ENCODE data around the gene SMIM41.
A peak's percentile ranks its signal among the peaks of the same experiment; 100 is the strongest.

The SMIM41 gene

DNA sequence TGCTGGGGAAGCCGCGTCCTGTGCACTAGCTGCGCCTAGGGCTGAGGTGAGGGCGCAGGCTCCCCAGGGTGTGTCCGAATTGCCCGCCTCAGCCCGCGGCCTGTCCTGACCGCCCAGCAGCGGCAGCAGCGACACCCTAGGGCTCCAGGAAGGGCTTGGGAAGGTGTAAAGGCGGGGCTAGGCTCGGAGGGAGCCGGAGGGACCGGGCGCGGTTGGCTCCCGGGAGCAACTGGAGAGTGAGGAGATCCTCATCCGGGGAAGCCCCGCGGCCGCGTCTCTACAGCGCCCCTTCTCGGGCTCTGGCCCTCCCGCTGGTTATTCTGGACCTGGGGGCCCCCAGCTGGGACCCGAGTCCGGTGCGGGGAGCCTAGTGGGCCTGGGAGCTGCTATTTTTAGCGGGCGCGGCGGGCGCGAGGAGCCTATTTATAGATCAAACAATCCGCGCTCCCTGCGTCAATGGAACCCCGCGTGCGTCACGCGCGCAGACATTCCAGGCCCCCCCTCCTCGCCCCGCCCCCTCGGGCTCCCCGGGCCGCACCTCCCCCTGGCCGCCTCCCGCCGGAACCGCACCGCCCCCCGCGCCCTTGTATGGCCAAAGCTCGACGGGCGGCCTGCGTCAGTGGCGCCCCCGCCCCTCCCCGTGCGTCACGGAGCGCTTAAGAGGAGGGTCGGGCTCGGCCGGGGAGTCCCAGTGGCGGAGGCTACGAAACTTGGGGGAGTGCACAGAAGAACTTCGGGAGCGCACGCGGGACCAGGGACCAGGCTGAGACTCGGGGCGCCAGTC lies 28.6 kb upstream of the SMIM41 start, which contains the start of gene NR4A1:
Gene NR4A1 (plus strand): TSS at position 685 of the 784 bp plus-strand sequence. CDS start 2,887 bp downstream, outside the sequence.
- DNase-seq = peak; percentile 99

DNA sequence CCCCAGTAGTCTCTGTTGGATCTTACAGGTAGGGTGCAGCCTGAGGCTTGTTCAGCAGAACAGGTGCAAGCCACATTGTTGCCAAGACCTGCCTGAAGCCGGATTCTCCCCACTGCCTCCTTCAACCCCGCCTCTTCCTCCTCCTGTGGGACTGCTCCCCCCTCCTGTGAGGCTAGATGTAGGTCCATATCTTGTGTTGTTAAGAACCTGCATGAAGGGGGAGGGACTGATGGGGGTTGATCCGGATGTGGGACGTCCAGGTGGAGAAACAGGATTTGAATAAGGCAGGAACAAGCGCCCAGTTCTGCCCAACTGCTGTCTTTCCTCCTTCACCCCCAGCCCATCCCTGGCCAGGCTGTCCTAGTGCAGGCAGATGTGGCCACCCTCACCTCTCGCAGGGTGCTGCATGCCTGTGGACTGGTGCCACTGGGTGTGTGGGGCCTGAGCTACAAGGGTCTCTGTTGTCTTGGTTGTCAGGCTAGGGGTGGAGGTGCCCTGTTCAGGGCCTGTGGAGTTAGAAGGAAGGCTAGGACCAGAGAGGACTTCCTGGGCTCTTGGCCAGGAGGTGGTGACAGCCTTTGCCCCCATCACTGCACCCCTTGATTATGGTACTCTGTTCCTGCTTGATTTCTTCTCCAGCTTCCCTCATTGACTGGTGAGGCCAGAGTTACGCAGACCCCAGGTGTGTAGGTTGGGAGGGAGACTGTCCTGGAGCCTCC lies 26.9 kb upstream of the SMIM41 start:
- peak; percentile 33 for DNase-seq

DNA sequence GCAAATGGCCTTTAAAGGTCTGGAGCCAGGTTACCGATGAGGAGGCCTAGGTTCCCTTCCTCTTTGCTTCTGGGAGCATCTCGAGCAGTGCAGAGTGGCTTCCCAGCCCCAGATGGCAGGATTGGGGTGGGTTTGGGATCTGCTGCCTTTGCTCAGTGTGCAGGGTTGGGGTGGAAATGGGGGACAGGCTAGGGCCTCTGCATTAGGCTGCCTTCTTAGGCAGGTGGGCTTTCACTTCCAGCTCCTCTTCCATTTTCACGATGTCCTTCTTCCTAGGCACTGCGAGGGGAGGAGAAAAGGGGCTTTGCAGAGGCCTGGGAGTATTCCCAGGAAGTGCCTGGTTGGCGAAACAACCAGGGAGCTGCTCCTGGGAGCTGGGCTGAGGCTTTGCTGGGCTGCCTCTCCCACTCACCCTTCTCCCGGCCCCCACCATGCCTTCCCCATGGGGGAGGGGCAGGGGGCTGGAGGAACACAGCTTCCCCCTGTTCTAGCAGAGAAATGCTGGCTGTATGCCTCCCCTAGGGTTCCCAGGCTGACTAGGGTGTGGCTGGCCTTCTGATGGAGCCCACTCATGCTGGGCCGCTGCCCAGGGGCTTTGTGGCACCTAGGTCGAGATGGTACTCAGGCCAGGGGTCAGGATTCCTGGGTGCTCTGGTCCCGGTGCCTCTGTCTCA lies 25.8 kb upstream of the SMIM41 start:
- no peak for DNase-seq

DNA sequence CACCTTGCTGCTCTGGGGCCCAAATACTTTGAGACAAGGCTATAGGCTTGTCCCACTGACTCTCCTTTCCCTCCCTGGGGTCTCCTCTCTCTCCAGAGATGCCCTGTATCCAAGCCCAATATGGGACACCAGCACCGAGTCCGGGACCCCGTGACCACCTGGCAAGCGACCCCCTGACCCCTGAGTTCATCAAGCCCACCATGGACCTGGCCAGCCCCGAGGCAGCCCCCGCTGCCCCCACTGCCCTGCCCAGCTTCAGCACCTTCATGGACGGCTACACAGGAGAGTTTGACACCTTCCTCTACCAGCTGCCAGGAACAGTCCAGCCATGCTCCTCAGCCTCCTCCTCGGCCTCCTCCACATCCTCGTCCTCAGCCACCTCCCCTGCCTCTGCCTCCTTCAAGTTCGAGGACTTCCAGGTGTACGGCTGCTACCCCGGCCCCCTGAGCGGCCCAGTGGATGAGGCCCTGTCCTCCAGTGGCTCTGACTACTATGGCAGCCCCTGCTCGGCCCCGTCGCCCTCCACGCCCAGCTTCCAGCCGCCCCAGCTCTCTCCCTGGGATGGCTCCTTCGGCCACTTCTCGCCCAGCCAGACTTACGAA lies 25.2 kb upstream of the SMIM41 start:
- no peak for DNase-seq

DNA sequence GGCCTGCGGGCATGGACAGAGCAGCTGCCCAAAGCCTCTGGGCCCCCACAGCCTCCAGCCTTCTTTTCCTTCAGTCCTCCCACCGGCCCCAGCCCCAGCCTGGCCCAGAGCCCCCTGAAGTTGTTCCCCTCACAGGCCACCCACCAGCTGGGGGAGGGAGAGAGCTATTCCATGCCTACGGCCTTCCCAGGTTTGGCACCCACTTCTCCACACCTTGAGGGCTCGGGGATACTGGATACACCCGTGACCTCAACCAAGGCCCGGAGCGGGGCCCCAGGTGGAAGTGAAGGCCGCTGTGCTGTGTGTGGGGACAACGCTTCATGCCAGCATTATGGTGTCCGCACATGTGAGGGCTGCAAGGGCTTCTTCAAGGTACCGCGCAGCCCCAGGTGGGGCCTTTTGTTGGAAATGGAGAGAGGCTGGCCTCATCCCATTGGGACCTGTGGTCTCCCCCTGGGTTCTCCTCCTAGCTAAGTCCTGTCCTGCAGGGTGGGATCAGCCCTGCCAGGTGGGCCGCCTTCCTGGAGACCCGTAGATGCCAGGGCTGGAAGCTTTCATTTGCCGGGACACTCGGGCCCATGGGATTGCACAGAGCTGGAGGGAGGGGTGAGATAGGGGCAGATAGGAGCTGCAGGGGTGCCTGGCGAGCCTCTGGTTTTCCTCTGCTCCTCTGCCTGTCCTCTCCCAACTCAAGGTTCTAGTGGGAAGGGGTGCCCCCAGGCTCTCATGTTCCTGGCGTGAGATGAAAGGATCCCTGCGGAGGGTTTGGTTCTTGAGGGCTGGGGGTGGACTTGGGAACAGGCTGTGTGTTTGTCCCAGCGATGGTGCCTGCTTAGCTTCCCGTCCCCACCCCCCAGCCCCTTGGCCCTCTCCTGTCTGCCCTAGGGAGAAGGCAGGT lies 24.4 kb upstream of the SMIM41 start:
- no peak for DNase-seq

DNA sequence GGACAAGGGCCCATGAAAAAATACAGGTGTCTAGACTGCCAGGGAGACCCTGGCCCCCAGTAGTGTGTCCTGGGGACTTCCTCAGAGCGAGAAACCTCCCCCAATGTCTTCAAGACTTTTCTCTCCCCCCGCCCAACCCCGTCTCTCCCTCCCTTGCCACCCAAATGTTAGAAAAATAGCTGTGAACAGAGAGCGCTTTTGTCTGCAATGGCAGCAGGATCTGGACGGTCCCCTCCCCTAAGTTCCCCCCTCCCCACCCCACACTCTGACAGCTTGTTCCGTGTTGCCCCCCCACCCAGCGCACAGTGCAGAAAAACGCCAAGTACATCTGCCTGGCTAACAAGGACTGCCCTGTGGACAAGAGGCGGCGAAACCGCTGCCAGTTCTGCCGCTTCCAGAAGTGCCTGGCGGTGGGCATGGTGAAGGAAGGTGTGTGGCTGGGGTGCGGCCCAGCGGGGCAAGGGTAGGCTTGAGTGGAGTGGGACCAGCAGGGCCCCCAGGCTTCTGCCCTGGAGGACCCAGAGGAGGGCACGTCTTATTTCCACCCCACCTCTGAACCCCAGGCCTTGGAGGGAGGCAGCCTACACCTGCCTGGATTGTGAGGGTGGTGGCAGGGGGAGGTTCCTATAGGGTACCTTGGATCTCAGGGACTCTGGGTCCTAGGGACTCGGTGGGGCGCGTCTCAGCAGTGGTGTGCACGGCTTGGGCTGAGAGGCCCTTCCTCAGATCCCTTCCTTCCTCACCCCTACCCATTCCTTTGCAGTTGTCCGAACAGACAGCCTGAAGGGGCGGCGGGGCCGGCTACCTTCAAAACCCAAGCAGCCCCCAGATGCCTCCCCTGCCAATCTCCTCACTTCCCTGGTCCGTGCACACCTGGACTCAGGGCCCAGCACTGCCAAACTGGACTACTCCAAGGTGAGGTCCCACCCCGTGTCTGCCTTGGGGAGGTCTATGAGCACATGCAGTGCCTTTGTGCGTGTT lies 23.5 kb upstream of the SMIM41 start:
- DNase-seq = no peak

DNA sequence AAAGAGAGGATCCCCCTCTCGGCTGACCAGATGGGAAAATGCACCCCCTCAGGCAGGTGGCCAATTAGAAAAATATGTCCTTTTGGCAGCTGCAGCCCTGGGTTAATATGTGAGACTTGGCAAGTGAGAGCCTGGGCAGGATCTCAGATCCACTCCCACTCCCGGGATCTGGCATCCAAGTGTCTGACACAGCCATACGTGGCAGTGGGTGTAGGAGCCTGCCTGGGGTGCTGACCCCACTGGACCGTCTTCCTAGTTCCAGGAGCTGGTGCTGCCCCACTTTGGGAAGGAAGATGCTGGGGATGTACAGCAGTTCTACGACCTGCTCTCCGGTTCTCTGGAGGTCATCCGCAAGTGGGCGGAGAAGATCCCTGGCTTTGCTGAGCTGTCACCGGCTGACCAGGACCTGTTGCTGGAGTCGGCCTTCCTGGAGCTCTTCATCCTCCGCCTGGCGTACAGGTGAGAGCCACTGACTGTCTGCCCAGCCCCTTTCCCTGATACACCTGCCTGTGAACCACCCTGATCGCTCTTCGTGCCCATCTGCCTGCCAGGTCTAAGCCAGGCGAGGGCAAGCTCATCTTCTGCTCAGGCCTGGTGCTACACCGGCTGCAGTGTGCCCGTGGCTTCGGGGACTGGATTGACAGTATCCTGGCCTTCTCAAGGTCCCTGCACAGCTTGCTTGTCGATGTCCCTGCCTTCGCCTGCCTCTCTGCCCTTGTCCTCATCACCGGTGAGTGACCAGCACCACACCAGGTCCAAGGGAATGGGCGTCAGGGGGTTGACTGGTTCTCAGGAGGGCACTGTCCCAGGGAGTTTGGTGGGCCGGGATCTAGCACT lies 22.5 kb upstream of the SMIM41 start:
- DNase-seq = no peak

DNA sequence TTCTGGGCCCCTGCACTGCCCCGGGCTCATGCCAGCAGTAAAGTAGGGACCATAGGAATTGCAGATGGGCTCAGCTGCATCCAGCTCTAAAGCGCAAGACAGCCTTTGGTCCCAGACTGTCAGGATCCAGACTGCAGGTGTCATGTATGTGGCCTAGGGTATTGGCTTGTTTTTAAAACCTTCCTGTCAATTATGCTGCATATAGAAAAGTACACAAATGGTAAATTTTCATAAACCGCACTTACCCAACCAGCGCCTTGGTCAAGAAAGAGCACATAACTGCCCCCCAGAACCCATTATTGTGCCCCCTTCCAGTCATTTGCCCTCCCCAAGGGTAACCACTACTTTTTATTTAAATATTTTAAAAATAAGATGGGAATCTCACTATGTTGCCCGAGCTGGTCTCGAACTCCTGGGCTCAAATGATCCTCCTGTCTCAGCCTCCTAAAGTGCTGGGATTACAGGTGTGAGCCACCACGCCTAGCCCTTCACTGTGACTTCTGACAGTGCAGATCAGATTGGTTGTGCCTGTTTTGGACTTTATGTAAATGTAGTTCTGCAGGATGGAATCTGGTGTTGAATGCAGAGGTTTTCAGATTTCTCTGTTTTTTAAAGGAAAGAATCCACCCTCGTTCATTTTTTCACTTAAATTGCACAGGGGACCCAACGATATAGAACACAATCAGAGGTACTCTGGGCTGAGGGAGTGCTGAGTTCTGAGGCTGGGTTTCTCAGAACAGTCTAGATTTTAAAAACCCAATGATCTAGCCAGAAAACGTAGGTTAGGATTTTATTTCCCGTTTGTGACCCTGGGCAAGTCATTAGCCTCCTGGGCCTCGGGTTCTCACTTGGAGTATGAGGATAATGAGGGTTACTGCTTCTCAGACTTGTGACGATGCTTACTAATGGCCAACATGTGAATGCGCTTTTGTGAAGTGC lies 21.6 kb upstream of the SMIM41 start:
- DNase-seq = no peak

DNA sequence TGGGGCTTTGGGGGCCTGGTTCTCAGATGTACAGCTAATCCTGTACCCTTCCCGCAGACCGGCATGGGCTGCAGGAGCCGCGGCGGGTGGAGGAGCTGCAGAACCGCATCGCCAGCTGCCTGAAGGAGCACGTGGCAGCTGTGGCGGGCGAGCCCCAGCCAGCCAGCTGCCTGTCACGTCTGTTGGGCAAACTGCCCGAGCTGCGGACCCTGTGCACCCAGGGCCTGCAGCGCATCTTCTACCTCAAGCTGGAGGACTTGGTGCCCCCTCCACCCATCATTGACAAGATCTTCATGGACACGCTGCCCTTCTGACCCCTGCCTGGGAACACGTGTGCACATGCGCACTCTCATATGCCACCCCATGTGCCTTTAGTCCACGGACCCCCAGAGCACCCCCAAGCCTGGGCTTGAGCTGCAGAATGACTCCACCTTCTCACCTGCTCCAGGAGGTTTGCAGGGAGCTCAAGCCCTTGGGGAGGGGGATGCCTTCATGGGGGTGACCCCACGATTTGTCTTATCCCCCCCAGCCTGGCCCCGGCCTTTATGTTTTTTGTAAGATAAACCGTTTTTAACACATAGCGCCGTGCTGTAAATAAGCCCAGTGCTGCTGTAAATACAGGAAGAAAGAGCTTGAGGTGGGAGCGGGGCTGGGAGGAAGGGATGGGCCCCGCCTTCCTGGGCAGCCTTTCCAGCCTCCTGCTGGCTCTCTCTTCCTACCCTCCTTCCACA lies 20.7 kb upstream of the SMIM41 start:
- DNase-seq = no peak

DNA sequence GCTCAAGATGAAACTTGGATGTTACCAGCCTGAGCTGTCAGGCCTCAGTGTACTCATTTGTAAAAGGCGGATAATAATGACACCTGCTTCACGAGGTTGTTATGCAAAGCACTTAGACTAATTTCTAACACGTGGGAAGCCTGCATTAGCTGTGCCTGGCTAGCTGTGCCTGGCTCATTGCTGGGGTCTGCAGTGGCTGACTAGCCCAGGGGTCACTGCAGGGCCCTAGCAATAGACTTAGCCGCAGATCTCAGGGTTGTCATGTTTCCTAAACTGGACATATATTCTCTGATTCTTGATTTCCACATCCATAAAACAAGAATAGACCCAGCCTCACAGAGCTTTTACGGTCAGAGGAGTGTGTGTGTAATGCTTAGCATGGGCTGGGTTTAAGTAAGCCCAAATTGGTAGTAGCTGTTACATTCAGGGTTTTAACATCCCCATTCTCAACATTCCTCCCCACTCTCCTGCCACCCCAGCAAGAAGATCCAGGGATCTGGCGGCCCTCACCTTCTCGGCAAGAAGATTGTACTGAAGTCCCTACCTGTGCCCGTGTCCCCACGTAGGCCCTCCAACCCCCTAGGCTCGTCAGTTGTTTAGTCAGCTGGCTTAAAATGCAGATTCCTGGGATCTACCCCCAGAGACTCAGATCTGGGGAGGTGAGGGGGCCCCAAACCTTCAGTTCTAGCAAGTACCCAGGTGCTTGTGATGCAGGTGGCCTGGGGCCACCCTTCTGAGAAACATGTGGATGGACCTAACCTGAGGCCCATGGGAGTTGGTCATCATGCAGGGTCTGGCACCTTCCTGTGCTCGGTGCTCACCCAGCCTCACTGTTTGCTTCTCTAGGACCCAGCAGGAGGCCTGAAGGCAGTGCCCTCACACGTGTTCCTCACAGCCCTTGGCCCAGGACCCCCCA lies 19.7 kb upstream of the SMIM41 start:
- DNase-seq = no peak

DNA sequence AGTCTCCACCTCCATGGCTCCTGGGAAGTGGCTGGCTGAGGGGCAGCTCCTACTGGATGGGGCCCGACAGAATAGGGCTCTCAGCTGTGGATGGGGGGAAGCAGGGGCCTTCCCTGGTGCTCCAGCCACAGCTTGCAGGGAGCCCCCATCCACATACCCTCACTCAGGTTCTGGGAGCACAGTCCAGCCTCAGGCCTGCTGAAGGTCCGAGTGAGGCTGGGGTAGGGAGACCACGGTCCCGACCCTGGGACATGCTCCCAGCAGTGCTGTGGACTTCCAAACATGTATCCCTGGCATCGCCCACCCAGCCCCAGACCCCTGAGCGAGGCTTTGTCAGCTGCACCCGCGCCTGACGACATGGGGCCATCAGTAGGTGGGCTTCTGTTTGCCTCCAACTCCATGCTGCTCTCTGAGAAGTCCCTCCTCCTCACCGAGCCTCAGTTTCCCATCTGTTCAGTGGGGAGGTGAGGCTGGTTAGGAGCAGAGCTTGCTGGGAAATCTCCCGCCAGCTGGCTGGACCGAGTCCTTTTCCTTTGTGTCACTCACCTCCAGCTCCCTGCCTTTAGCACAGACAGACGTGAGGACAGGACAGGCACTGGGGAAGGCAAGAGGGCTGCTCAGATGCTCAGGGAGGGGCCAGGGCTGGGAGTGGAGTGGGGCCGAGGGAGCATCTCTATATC lies 18.9 kb upstream of the SMIM41 start:
- no peak for DNase-seq

DNA sequence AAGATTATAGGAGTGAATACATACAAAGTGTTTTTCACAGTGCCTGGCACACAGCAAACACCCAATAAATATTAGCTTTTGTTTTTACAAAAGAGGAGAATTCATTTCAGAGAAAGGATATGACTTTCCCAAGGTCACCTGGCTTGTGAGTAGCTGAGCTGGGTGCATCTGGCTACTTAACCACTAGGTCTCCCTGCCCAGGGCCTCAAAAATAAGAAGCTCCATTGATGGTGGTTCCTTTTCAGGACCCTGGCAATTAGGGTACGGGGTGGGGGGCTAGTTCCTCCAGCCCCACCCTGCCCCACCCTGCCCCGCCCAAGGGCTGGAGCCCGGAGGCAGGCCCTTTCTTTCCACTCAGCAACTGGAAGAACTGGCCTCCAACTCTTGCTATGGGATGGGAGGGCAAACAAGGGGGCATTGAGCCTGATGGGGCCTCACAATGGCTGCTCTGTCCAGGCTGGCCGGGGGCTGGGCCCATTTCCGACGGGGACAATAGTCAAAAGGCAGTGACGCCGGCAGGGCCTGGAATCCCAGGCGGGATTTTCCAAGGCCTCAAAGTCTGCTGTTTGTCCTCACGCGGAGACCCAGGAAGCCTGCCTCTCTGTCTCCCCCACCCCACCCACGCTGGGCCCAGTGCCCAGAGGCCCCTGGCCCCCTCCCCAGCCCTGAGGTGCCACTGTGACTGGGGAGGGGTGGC lies 17.9 kb upstream of the SMIM41 start:
- no peak for DNase-seq

DNA sequence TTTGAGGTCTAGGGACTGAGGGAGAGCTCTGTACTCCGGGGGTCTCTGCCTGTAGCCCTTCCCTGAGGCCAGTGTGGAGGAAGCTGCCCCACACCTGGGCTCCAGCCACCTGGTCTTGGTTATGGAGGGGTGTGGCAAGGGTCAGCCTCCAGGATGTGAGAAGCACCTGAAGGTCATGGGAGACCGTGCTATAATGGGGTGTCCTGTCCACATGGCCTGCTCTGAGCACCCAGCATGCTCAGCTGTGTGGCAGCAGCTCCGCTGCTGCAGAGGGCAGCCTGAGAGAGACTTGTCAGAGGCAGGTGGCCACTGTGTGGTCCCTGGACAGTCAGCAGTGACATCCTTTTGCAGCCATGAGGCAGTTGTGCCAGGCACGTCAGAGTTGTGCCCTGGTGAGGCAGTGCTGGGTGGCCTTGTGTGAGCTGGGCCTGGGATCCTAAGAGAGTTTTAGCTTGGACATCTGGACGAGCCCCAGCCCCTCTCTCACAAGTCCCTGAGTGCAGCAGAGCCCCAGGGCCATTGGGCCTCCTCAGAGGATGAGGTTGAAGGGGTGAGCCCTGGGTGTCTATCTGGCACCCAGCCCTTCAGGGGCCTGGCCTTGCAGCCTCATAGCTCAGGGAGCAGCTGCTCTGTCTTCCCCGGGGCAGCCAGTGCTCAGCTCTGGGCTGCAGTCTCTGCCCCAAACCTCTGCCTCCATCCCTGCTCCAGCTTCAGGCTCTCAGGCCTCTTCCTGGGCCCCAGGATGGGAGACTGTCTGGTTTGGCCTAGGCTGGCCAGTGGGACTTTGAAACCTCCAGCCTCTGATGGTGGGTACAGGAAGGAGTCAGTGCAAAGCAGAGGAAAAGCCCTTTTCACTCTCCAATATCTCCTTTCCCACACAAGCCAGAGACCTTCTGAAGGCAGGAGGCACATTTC lies 17.1 kb upstream of the SMIM41 start:
- DNase-seq = no peak

All from effector CD8-positive, alpha-beta T cell (primary cell).